Measurements from ENCODE around the gene ARID3B. TPM values are rescaled to one million over a fixed set of nuclear protein-coding genes. Genes with fewer than 3 reads are reported as not detected.

The ARID3B gene
- total and polyA plus RNA-seq, 4 donors, result 6.6 to 10.5 (median 10.2) TPM

DNA sequence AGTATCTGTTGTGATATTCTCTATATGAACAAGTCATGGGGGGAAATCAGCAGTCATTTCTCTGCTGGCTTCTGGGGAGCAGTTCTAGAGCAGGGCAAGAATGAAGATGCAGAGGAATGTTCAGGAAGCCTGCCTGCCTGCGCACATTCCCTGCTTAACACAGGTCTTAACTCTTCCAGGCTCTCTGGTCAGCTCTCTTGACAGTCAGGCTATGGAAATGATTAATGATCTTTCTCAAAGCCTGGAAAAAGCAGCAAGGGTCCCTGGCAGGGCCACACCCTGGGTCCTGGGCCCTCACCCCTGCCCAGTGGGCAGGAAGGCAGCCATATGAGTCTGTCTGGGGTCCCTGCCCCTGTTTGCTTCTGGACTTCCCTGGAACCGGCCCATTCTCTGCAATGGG lies 43.2 kb downstream of the ARID3B start:
- Histone ChIP-seq H3K27ac (ENCODE audit: low read depth in 1 of 2, low read length in 1 of 2) (no peak overlapping the region), H3K27me3 (ENCODE audit: control insufficient read depth in 3 of 3, insufficient read depth in 3 of 3, low read length in 2 of 3) (no peaks in the 10 kb centered on the region), H3K4me1 (ENCODE audit: control insufficient read depth in 5 of 5, insufficient read depth in 5 of 5, low read length in 5 of 5) (peaks cover 0 to 12% (median 4%) of the 10 kb centered on the region in 5 donors), H3K36me3 (ENCODE audit: control insufficient read depth in 4 of 4, insufficient read depth in 4 of 4, low read length in 4 of 4) (peaks cover 0 to 18% (median 0%) of the 10 kb centered on the region in 4 donors), H3K9ac (ENCODE audit: insufficient read depth in 1 of 2, low read length in 2 of 2) (no peak overlapping the region), H3K9me3 (ENCODE audit: control insufficient read depth in 4 of 4, insufficient read depth in 3 of 4, low read length in 3 of 4) (no peaks in the 10 kb centered on the region), H3K4me3 (no peak overlapping the region)
- no peak for DNase-seq
- WGBS, 2 donors, result 71 to 80% methylated on average over 2 of the region's 2 CpGs
- no peak for ATAC-seq (ENCODE audit: insufficient read depth, low FRiP score)
- no peak for TF ChIP-seq CTCF (IDR thresholded peaks at IDR 0.05; ENCODE audit: control extremely low read depth, extremely low read depth)

- ATAC-seq (ENCODE audit: insufficient read depth, low FRiP score), result no peak
- peak in 1 of 3 donors; percentile 20 for DNase-seq
- no peak overlapping the region for H3K9ac ChIP-seq (ENCODE audit: insufficient read depth in 1 of 2, low read length in 2 of 2)
- peaks cover 0 to 12% (median 4%) of the 10 kb centered on the region in 5 donors for H3K4me1 ChIP-seq (ENCODE audit: control insufficient read depth in 5 of 5, insufficient read depth in 5 of 5, low read length in 5 of 5)
- no peaks in the 10 kb centered on the region for H3K9me3 ChIP-seq (ENCODE audit: control insufficient read depth in 4 of 4, insufficient read depth in 3 of 4, low read length in 3 of 4)
- H3K4me3 ChIP-seq, result no peak overlapping the region
- H3K36me3 ChIP-seq (ENCODE audit: control insufficient read depth in 4 of 4, insufficient read depth in 4 of 4, low read length in 4 of 4), result peaks cover 0 to 17% (median 0%) of the 10 kb centered on the region in 4 donors
- H3K27me3 ChIP-seq (ENCODE audit: control insufficient read depth in 3 of 3, insufficient read depth in 3 of 3, low read length in 2 of 3), result no peaks in the 10 kb centered on the region
- no peak for TF ChIP-seq CTCF (IDR thresholded peaks at IDR 0.05; ENCODE audit: control extremely low read depth, extremely low read depth)
- no peak overlapping the region for H3K27ac ChIP-seq (ENCODE audit: low read depth in 1 of 2, low read length in 1 of 2)
- 77 to 88% methylated on average over 4 of the region's 4 CpGs for WGBS, 2 donors
Measured at GRCh38 chr15:74584779-74585178, 43.8 kb downstream of the ARID3B start.

DNA sequence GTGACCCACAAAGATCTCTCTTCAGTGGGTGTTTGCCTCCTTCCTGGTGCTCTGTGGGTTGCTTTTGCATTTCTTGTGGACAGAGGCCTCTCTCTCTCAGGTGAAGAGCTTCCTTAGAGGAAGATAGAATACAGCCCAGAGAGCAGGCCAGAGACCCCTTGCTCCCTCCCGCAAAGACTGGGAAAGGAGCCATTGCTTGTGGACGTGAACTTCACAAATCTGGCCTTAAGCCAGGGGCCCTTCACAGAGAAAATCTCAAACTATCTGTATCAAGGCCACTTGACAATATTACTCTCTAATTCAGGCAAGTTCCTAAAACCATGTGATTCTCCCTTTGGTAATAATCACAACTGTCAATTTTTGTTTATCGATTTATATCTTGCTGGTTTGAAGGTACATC lies 44.2 kb downstream of the ARID3B start:
- no peak overlapping the region for H3K4me3 ChIP-seq
- no peak overlapping the region for H3K9ac ChIP-seq (ENCODE audit: insufficient read depth in 1 of 2, low read length in 2 of 2)
- H3K27ac ChIP-seq (ENCODE audit: low read depth in 1 of 2, low read length in 1 of 2), result no peak overlapping the region
- H3K9me3 ChIP-seq (ENCODE audit: control insufficient read depth in 4 of 4, insufficient read depth in 3 of 4, low read length in 3 of 4), result no peaks in the 10 kb centered on the region
- H3K4me1 ChIP-seq (ENCODE audit: control insufficient read depth in 5 of 5, insufficient read depth in 5 of 5, low read length in 5 of 5), result peaks cover 0 to 12% (median 4%) of the 10 kb centered on the region in 5 donors
- 59 to 76% methylated on average over 3 of the region's 3 CpGs for WGBS, 2 donors
- no peak for ATAC-seq (ENCODE audit: insufficient read depth, low FRiP score)
- no peak for TF ChIP-seq CTCF (IDR thresholded peaks at IDR 0.05; ENCODE audit: control extremely low read depth, extremely low read depth)
- H3K36me3 ChIP-seq (ENCODE audit: control insufficient read depth in 4 of 4, insufficient read depth in 4 of 4, low read length in 4 of 4), result peaks cover 0 to 17% (median 0%) of the 10 kb centered on the region in 4 donors
- H3K27me3 ChIP-seq (ENCODE audit: control insufficient read depth in 3 of 3, insufficient read depth in 3 of 3, low read length in 2 of 3), result no peaks in the 10 kb centered on the region
- peak; percentile 29 to 70 (median 50) for DNase-seq

DNA sequence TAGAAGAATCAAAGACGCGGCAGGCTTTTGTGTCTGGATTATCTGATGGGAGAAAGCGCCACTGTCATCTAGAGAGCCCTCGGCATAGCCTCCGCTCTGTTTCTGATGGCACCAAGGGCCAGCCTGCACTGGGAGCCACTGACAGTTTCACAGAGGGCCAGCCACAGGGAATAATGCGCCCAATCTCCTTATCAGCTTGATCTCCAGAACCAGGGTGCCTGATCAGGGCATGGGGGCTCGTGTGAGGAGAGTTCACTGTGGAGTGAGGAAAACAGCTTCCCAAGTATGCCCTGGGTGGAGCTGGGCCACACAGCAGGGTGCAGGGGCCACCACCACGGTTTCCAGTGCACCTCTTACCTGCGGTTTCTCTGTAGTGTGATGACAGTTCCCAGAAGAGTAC lies 44.8 kb downstream of the ARID3B start:
- DNase-seq (no peak), ATAC-seq (ENCODE audit: insufficient read depth, low FRiP score) (no peak)
- H3K9me3 ChIP-seq (ENCODE audit: control insufficient read depth in 4 of 4, insufficient read depth in 3 of 4, low read length in 3 of 4), result no peaks in the 10 kb centered on the region
- WGBS, 2 donors, result 92 to 95% methylated on average over 9 of the region's 9 CpGs
- H3K27ac ChIP-seq (ENCODE audit: low read depth in 1 of 2, low read length in 1 of 2), result no peak overlapping the region
- no peaks in the 10 kb centered on the region for H3K27me3 ChIP-seq (ENCODE audit: control insufficient read depth in 3 of 3, insufficient read depth in 3 of 3, low read length in 2 of 3)
- H3K4me1 ChIP-seq (ENCODE audit: control insufficient read depth in 5 of 5, insufficient read depth in 5 of 5, low read length in 5 of 5), result peaks cover 0 to 12% (median 4%) of the 10 kb centered on the region in 5 donors
- no peak overlapping the region for H3K4me3 ChIP-seq
- no peak for TF ChIP-seq CTCF (IDR thresholded peaks at IDR 0.05; ENCODE audit: control extremely low read depth, extremely low read depth)
- H3K9ac ChIP-seq (ENCODE audit: insufficient read depth in 1 of 2, low read length in 2 of 2), result no peak overlapping the region
- H3K36me3 ChIP-seq (ENCODE audit: control insufficient read depth in 4 of 4, insufficient read depth in 4 of 4, low read length in 4 of 4), result peaks cover 0 to 22% (median 4%) of the 10 kb centered on the region in 4 donors
